Measurements from ENCODE around the gene RYR3. TPM values are rescaled to one million over a fixed set of nuclear protein-coding genes. Genes with fewer than 3 reads are reported as not detected.

RYR3 gene
- total RNA-seq, 1 experiment from 2014 or later, result 0.66 TPM

DNA sequence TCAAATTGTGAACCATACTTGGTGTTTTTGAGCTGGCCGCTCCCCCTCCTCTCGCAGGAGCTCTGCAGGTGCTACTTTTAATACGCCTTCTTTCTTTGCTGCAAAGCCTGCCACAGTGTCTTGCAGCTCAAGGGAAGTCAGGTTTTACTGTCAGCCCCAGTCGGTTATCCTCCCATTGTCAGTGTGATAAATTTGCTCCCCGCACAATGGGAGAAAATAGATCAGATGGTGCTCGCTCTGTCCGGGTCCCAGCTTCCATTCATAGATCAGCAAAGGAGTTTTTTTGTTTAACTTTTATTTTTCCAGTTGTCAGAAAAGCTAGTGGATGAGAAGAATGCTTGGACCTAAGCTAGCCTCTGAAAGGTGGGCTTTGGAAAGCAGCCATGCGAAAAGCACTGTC lies 207.7 kb downstream of the RYR3 start:
- Mint-ChIP-seq H3K4me3 (ENCODE audit: unreplicated experiment) (no peak overlapping the region), H3K4me1 (ENCODE audit: low read depth, unreplicated experiment) (no peaks in the 10 kb centered on the region), H3K27me3 (ENCODE audit: insufficient read depth, unreplicated experiment) (peaks cover 16% of the 10 kb centered on the region)

DNA sequence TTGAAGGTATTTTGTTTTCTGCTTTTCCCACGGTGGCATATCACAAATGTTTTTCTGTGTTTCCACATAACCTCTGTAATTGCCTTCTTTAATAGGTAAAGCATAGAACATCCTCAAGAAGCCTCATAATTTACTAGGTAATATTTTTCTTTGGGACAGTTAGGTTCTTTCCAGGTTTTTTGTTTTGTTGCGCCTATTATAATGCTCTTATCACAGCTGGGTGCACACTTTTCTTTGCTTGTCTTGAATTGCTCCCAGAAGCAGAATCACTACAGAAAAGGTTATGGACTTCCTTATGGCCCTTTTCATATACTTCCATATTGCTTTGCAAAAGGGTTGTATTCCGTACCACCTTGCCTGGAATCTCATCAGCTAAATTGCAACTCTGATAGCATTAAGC lies 213.5 kb downstream of the RYR3 start:
- ChIA-PET CTCF (no interaction called here), POLR2A (no interaction called here)
- no peaks in the 10 kb centered on the region for H3K27me3 ChIP-seq (replicated peaks; ENCODE audit: control insufficient read depth, insufficient read depth, low read length)
- TF ChIP-seq, protein P1, sequence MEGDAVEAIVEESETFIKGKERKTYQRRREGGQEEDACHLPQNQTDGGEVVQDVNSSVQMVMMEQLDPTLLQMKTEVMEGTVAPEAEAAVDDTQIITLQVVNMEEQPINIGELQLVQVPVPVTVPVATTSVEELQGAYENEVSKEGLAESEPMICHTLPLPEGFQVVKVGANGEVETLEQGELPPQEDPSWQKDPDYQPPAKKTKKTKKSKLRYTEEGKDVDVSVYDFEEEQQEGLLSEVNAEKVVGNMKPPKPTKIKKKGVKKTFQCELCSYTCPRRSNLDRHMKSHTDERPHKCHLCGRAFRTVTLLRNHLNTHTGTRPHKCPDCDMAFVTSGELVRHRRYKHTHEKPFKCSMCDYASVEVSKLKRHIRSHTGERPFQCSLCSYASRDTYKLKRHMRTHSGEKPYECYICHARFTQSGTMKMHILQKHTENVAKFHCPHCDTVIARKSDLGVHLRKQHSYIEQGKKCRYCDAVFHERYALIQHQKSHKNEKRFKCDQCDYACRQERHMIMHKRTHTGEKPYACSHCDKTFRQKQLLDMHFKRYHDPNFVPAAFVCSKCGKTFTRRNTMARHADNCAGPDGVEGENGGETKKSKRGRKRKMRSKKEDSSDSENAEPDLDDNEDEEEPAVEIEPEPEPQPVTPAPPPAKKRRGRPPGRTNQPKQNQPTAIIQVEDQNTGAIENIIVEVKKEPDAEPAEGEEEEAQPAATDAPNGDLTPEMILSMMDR (IDR thresholded peaks at IDR 0.05; ENCODE audit: insufficient read depth in 1 of 2, low read depth in 1 of 2, low read length in 1 of 2, severe bottlenecking in 1 of 2, unreplicated experiment in 1 of 2), result no peak
- Mint-ChIP-seq H3K27ac (ENCODE audit: unreplicated experiment) (no peak overlapping the region), H3K9me3 (ENCODE audit: unreplicated experiment) (no peaks in the 10 kb centered on the region), H3K27me3 (ENCODE audit: insufficient read depth, unreplicated experiment) (peaks cover 6% of the 10 kb centered on the region), H3K4me3 (ENCODE audit: unreplicated experiment) (no peak overlapping the region), H3K4me1 (ENCODE audit: low read depth, unreplicated experiment) (no peaks in the 10 kb centered on the region), H3K36me3 (ENCODE audit: insufficient read depth, unreplicated experiment) (no peaks in the 10 kb centered on the region)
- no peak overlapping the region for H3K4me3 ChIP-seq (ENCODE audit: low read depth, low read length)
- H3K36me3 ChIP-seq (ENCODE audit: control insufficient read depth, insufficient read depth, low read length), result no peaks in the 10 kb centered on the region
- intact Hi-C loops (cut with micrococcal nuclease; ENCODE audit: unreplicated experiment), result no loop called here
- DNase-seq, result no peak
- no peaks in the 10 kb centered on the region for H3K4me1 ChIP-seq
- no peaks in the 10 kb centered on the region for H3K9me3 ChIP-seq
- no TSS peak for BruUV-seq (replicated peaks)

More for the DNA sequence above, 207.7 kb downstream of the RYR3 start:
- Mint-ChIP-seq H3K9me3 (ENCODE audit: unreplicated experiment) (no peaks in the 10 kb centered on the region), H3K27ac (ENCODE audit: unreplicated experiment) (no peak overlapping the region), H3K36me3 (ENCODE audit: insufficient read depth, unreplicated experiment) (no peaks in the 10 kb centered on the region)
- Histone ChIP-seq H3K27me3 (replicated peaks; ENCODE audit: control insufficient read depth, insufficient read depth, low read length) (no peaks in the 10 kb centered on the region), H3K36me3 (ENCODE audit: control insufficient read depth, insufficient read depth, low read length) (no peaks in the 10 kb centered on the region), H3K4me3 (ENCODE audit: low read depth, low read length) (no peak overlapping the region), H3K9me3 (no peaks in the 10 kb centered on the region), H3K4me1 (no peaks in the 10 kb centered on the region)
- TF ChIP-seq, protein P1 (IDR thresholded peaks at IDR 0.05; ENCODE audit: insufficient read depth in 1 of 2, low read depth in 1 of 2, low read length in 1 of 2, severe bottlenecking in 1 of 2, unreplicated experiment in 1 of 2), result no peak
- CTCF ChIA-PET, result no interaction called here
- no peak for DNase-seq
- no TSS peak for BruUV-seq (replicated peaks)
- POLR2A ChIA-PET, result no interaction called here
- intact Hi-C loops (cut with micrococcal nuclease; ENCODE audit: unreplicated experiment), result no loop called here

DNA sequence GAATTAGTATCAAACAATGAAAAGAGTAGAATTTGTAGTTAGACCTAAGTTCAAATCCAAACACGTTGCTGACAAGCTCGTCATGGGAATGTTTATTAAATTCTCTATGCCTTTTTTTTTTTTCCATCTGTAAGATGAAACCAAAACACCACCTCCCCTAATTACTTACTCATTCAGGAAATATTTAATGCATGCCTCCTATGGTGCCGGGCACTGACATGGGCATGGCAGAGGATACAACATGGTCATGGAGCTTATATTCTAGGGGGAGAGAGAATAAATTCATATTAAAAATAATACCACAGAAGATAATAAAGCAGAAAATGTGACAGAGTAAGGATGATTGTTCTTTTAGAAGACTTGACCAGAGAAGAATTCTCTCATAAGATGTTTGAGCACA lies 215.8 kb downstream of the RYR3 start:
- Mint-ChIP-seq H3K27ac (ENCODE audit: unreplicated experiment) (no peak overlapping the region), H3K4me1 (ENCODE audit: low read depth, unreplicated experiment) (no peaks in the 10 kb centered on the region), H3K4me3 (ENCODE audit: unreplicated experiment) (no peak overlapping the region), H3K36me3 (ENCODE audit: insufficient read depth, unreplicated experiment) (no peaks in the 10 kb centered on the region), H3K27me3 (ENCODE audit: insufficient read depth, unreplicated experiment) (peaks cover 2% of the 10 kb centered on the region), H3K9me3 (ENCODE audit: unreplicated experiment) (no peaks in the 10 kb centered on the region)
- Histone ChIP-seq H3K4me3 (ENCODE audit: low read depth, low read length) (no peak overlapping the region), H3K4me1 (no peaks in the 10 kb centered on the region), H3K9me3 (no peaks in the 10 kb centered on the region), H3K36me3 (ENCODE audit: control insufficient read depth, insufficient read depth, low read length) (no peaks in the 10 kb centered on the region), H3K27me3 (replicated peaks; ENCODE audit: control insufficient read depth, insufficient read depth, low read length) (no peaks in the 10 kb centered on the region)
- CTCF ChIA-PET, result interaction anchor here (0.7 kb wide), 1 partner anchor 9 kb away, joined by 3 read pairs; no protein-coding TSS in a partner anchor
- POLR2A ChIA-PET, result no interaction called here
- no TSS peak for BruUV-seq (replicated peaks)
- no peak for DNase-seq
- intact Hi-C loops (cut with micrococcal nuclease; ENCODE audit: unreplicated experiment), result no loop called here
- TF ChIP-seq, protein P1 (IDR thresholded peaks at IDR 0.05; ENCODE audit: insufficient read depth in 1 of 2, low read depth in 1 of 2, low read length in 1 of 2, severe bottlenecking in 1 of 2, unreplicated experiment in 1 of 2), result no peak
